HCT116 (cell line): ENCODE results near the gene MUSTN1.

ENCODE experiments used
- EGR1 ChIP-seq: IDR thresholded peaks from 2 replicates; pipeline ENCODE4 v1.6.1; 2012; ENCODE audit warnings: low read depth
- EZH2 ChIP-seq: fragments of 200-600 bp; sonication (generic); IDR thresholded peaks from 2 replicates; pipeline ENCODE4 v1.6.1; 2017; ENCODE audit warnings: antibody characterized with exemption, mixed run types
- POLR2A ChIP-seq: IDR thresholded peaks from 2 replicates; pipeline ENCODE4 v1.7.0; 2011; ENCODE audit warnings: borderline replicate concordance; ENCODE audit not compliant: insufficient read depth, insufficient read length; ENCODE audit errors: extremely low read depth
- POLR2AphosphoS5 ChIP-seq: IDR thresholded peaks from 2 replicates; pipeline ENCODE4 v1.6.1; 2011; ENCODE audit warnings: mild to moderate bottlenecking, low read depth, low read length, moderate library complexity
- SP1 ChIP-seq: IDR thresholded peaks from 2 replicates; pipeline ENCODE4 v1.6.1; 2012; ENCODE audit warnings: low read depth
- TF ChIP-seq, protein P1 (sequence below), 3 experiments: fragments of 200-600 bp in 1 of 3; sonication (generic) in 1 of 3; IDR thresholded peaks in 2 of 3; conservative IDR thresholded peaks in 1 of 3; 2 replicates each; pipeline ENCODE4 v1.5.1; 2012 to 2017; ENCODE audit warnings: low read depth in 2 of 3, low read length in 2 of 3, antibody characterized with exemption in 1 of 3, borderline replicate concordance in 1 of 3, control low read depth in 1 of 3, mild to moderate bottlenecking in 1 of 3, mixed read lengths in 1 of 3, mixed run types in 1 of 3, moderate library complexity in 1 of 3; ENCODE audit not compliant: insufficient read depth in 1 of 3
- TF ChIP-seq, protein P2 (sequence below): IDR thresholded peaks from 2 replicates; pipeline ENCODE4 v1.6.1; 2012
- TF ChIP-seq, protein P3 (sequence below): IDR thresholded peaks from 2 replicates; pipeline ENCODE4 v1.6.1; 2012; ENCODE audit warnings: low read depth

DNA sequence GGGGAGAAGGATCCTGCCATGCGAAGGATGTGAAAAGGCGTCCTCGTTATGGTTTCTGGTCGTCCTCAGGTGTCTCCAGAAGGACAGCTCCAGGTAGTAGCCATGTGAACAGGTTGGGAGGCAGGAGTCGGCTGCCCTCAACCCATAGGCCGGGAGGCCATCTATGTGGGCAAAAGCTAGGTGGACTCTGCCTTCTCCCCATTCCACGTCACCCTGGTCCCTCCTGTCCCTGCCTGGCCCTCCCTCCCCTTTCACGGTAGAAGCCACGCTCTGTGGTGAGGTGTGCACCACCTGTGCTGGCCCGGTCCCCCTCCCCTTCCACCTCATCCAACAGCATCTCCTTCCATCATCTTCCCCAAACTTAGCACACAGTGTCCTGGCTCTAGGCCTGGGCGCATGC, 23.9 kb downstream of the MUSTN1 start:
- TF ChIP-seq, protein P1, sequence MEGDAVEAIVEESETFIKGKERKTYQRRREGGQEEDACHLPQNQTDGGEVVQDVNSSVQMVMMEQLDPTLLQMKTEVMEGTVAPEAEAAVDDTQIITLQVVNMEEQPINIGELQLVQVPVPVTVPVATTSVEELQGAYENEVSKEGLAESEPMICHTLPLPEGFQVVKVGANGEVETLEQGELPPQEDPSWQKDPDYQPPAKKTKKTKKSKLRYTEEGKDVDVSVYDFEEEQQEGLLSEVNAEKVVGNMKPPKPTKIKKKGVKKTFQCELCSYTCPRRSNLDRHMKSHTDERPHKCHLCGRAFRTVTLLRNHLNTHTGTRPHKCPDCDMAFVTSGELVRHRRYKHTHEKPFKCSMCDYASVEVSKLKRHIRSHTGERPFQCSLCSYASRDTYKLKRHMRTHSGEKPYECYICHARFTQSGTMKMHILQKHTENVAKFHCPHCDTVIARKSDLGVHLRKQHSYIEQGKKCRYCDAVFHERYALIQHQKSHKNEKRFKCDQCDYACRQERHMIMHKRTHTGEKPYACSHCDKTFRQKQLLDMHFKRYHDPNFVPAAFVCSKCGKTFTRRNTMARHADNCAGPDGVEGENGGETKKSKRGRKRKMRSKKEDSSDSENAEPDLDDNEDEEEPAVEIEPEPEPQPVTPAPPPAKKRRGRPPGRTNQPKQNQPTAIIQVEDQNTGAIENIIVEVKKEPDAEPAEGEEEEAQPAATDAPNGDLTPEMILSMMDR (IDR thresholded peaks at IDR 0.05 in 2 of 3, conservative IDR thresholded peaks at IDR 0.05 in 1 of 3; ENCODE audit: borderline replicate concordance in 1 of 3, insufficient read depth in 1 of 3, low read depth in 2 of 3, low read length in 2 of 3) = no peak
- TF ChIP-seq, protein P2, sequence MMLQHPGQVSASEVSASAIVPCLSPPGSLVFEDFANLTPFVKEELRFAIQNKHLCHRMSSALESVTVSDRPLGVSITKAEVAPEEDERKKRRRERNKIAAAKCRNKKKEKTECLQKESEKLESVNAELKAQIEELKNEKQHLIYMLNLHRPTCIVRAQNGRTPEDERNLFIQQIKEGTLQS = no peak
- no peak for TF ChIP-seq POLR2AphosphoS5
- no peak for TF ChIP-seq SP1
- TF ChIP-seq POLR2A = no peak
- TF ChIP-seq EGR1 = no peak
- no peak for TF ChIP-seq EZH2
- TF ChIP-seq, protein P3, sequence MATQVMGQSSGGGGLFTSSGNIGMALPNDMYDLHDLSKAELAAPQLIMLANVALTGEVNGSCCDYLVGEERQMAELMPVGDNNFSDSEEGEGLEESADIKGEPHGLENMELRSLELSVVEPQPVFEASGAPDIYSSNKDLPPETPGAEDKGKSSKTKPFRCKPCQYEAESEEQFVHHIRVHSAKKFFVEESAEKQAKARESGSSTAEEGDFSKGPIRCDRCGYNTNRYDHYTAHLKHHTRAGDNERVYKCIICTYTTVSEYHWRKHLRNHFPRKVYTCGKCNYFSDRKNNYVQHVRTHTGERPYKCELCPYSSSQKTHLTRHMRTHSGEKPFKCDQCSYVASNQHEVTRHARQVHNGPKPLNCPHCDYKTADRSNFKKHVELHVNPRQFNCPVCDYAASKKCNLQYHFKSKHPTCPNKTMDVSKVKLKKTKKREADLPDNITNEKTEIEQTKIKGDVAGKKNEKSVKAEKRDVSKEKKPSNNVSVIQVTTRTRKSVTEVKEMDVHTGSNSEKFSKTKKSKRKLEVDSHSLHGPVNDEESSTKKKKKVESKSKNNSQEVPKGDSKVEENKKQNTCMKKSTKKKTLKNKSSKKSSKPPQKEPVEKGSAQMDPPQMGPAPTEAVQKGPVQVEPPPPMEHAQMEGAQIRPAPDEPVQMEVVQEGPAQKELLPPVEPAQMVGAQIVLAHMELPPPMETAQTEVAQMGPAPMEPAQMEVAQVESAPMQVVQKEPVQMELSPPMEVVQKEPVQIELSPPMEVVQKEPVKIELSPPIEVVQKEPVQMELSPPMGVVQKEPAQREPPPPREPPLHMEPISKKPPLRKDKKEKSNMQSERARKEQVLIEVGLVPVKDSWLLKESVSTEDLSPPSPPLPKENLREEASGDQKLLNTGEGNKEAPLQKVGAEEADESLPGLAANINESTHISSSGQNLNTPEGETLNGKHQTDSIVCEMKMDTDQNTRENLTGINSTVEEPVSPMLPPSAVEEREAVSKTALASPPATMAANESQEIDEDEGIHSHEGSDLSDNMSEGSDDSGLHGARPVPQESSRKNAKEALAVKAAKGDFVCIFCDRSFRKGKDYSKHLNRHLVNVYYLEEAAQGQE = no peak
